Kidney tubule cell (primary cell): Measurements from ENCODE around the gene LGALS14.
A peak's percentile ranks its signal among the peaks of the same experiment; 100 is the strongest.
"Not testable (repeated sequence)": the region's sequence is repeated elsewhere in the genome, so short reads cannot be mapped to it uniquely, and the experiment has no call there.

Experiments
- DNase-seq: peaks from one replicate; pipeline ENCODE4 v3.0.0-alpha.2; 2018; ENCODE audit warnings: low spot score

LGALS14 gene

GRCh38 chr19:39696387-39696786 lies 7.9 kb upstream of the LGALS14 start:
- DNase-seq, result peak; percentile 27

GRCh38 chr19:39698535-39698934 lies 5.7 kb upstream of the LGALS14 start:
- no peak for DNase-seq

GRCh38 chr19:39701291-39701690 lies 3.0 kb upstream of the LGALS14 start:
- no peak for DNase-seq

- DNase-seq, result no peak
Measured at GRCh38 chr19:39705578-39706188, 1.4 kb downstream of the LGALS14 start.

GRCh38 chr19:39708594-39708993 lies 4.3 kb downstream of the LGALS14 start:
- DNase-seq, result no peak

- peak; percentile 73 for DNase-seq
Measured at GRCh38 chr19:39709026-39709872, 5.0 kb downstream of the LGALS14 start.

GRCh38 chr19:39710333-39710890 lies 6.1 kb downstream of the LGALS14 start:
- no peak for DNase-seq

- not testable (repeated sequence) for DNase-seq
Measured at GRCh38 chr19:39720144-39720543, 15.9 kb downstream of the LGALS14 start.

- DNase-seq, result no peak
Measured at GRCh38 chr19:39725995-39726394, 21.7 kb downstream of the LGALS14 start.

- DNase-seq, result no peak
Measured at GRCh38 chr19:39727070-39727800, 23.0 kb downstream of the LGALS14 start.

GRCh38 chr19:39728040-39728439 lies 23.8 kb downstream of the LGALS14 start:
- no peak for DNase-seq

GRCh38 chr19:39729594-39729993 lies 25.3 kb downstream of the LGALS14 start:
- no peak for DNase-seq

GRCh38 chr19:39731685-39732084 lies 27.4 kb downstream of the LGALS14 start:
- DNase-seq, result no peak

- no peak for DNase-seq
Measured at GRCh38 chr19:39733841-39734240, 29.6 kb downstream of the LGALS14 start.

GRCh38 chr19:39735688-39736087 lies 31.4 kb downstream of the LGALS14 start:
- DNase-seq, result no peak

- DNase-seq, result no peak
Measured at GRCh38 chr19:39736088-39736487, 31.8 kb downstream of the LGALS14 start.

- no peak for DNase-seq
Measured at GRCh38 chr19:39737351-39737750, 33.1 kb downstream of the LGALS14 start.

- no peak for DNase-seq
Measured at GRCh38 chr19:39737891-39738290, 33.6 kb downstream of the LGALS14 start, which contains the start of gene CLC. TSS of gene CLC (minus strand) at chr19:39738029. CDS start at chr19:39737952, 77 bp downstream.

- no peak for DNase-seq
Measured at GRCh38 chr19:39738814-39739213, 34.5 kb downstream of the LGALS14 start.

- no peak for DNase-seq
Measured at GRCh38 chr19:39740395-39740794, 36.1 kb downstream of the LGALS14 start.

- no peak for DNase-seq
Measured at GRCh38 chr19:39745643-39746042, 41.4 kb downstream of the LGALS14 start.

GRCh38 chr19:39746836-39747529 lies 42.7 kb downstream of the LGALS14 start:
- DNase-seq, result no peak
